SHP77 (cell line): Measurements from ENCODE around the gene RALGAPA1.
A peak's percentile ranks its signal among the peaks of the same experiment; 100 is the strongest.
"Not testable (repeated sequence)": the region's sequence is repeated elsewhere in the genome, so short reads cannot be mapped to it uniquely, and the experiment has no call there.

ENCODE experiments used
- DNase-seq, 2 experiments: peaks; one replicate each; lab custom pipeline; 2025; lab: John Stamatoyannopoulos, UW

The RALGAPA1 gene

GRCh38 chr14:35821564-35822411 lies 12.7 kb upstream of the RALGAPA1 start:
- DNase-seq: peak; percentile 38 to 57

DNA sequence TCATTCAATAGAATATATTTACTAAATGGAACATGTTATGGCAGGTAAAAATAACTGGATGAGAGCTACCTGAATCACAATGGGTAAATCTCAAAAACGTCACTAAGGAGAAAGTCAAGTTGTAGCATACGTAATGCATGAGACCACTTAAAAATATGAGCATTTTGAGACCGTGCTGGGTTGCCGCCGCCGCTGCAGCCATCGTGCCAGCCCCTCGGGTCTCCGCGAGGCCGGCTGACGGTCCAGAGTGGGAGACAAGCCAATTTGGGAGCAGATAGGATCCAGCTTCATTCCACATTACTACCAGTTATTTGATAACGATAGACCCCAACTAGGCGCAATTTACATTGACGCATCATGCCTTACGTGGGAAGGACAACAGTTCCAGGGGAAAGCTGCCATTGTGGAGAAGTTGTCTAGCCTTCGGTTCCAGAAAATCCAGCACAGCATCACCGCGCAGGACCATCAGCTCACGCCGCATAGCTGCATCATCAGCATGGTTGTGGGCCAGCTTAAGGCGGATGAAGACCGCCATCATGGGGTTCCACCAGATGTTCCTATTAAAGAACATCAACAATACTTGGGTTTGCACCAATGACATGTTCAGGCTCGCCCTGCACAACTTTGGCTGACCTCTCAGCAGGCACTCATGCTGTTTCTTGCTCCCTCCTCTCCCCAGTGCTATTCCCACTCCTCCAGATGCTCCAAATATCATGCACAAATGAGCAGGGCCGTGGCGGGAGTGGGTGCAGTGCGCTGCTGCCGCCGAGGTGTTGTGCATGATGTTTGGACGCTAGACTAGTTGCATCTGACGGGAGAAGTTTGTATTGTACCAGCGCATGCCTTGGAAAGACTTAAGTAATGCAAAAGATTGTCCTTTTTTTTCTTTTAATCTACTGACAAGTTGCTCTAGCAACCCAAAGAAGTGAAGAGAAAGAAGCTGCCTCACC lies 10.8 kb upstream of the RALGAPA1 start:
- no peak for DNase-seq

DNA sequence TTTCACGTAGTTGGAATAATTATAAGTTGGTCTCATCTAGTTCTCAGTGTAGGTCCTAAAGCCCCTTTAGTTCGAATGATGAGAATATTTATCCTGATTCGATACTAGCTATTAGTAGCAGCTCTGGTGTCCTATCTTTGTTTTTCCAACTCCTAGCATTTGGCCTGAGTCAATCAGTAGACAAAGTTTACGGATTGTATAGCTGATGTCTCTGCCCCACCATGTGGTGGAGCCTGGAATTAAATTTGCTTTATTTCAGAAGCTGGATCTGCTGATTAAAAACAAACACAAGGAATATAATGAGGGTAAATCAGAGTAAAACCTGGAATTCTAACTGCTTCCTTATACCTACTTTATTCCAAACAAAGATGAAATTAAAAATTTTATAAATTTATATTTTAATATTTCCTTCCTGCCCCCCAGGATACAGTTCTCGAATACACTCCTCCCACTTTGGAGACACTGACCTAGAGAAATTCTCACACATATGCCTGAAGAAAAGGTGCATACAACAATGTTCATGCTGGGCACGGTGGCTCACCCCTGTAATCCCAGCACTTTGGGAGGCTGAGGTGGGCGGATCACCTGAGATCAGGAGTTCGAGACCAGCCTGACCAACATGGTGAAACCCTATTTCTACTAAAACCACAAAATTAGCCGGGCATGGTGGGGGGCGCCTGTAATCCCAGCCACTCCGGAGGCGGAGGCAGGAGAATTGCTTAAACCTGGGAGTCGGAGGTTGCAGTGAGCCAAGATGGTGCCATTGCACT lies 9.4 kb upstream of the RALGAPA1 start:
- peak; percentile 26 to 33 for DNase-seq

GRCh38 chr14:35814371-35815005 lies 5.4 kb upstream of the RALGAPA1 start:
- peak; percentile 79 to 81 for DNase-seq

GRCh38 chr14:35810963-35811362 lies 1.9 kb upstream of the RALGAPA1 start:
- DNase-seq: no peak

- no peak for DNase-seq
Measured at GRCh38 chr14:35809597-35809996, 502 bp upstream of the RALGAPA1 start.

DNA sequence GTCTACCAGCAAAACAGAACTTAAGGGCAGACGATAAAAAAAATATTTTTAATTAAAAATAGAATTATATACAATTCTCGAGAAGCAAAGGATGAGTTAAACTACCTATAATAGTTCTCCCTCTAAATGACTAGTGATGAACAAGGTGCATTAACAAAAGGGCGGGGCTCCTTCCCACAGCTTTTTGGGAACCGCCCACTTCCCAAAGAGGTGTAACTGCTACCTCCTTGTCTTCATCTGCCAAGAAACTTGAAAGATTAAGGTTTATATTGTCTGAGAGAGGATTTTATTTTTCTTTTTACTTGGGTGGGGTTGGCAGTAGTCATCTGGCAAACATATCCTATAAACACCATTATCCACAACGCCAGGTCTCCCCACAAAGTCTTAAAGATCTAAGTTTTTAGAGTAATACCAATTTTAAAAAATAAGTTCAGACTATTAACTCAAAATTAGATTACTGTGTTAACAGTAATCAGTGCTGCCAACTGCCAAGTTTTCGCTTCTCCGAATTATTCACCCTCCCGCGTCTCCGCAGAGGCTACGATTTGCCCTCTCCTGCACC lies 938 bp downstream of the RALGAPA1 start:
- DNase-seq: peak in 1 of 2 experiments; percentile 17

- DNase-seq: no peak
Measured at GRCh38 chr14:35807131-35807961, 1.7 kb downstream of the RALGAPA1 start.

DNA sequence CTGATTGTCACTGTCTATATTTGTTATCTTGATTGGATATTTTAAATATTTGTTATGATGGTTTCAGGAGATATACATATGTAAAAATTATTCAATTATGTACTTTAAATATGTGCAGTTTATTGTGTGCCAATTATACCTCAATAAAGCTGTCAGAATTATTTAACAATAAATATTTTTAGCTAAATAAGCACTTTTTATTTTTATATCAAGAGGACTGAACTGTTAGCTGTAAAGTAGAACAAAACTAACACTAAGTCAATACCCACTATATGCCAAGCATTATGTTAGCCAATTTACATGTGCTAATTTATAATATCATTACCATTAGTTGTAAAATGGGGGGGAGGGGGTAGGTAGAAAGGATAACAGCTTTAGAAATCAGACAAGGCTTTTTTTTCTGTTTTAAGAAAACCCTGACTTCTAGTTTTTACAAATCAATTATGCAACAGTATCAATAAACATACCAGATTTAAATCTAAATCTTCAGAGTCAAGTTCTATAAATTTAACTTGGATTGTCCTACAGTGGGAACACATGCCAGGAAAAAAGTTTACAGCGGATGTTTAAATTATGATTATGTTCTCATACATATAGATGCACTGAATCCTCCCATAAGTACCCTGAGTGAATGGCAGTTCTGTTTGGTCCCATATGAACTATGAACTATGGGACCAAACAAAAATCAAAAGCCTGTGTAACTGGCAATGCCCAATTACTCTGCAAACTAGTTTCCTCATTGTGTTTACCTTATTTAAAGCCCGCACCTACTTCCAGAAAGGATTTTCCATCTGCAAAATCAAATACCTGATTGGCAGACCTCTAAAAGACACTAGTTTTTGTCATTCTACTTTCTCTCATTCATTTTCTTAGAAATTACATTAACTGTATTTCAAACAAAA lies 2.8 kb downstream of the RALGAPA1 start:
- no peak for DNase-seq

DNA sequence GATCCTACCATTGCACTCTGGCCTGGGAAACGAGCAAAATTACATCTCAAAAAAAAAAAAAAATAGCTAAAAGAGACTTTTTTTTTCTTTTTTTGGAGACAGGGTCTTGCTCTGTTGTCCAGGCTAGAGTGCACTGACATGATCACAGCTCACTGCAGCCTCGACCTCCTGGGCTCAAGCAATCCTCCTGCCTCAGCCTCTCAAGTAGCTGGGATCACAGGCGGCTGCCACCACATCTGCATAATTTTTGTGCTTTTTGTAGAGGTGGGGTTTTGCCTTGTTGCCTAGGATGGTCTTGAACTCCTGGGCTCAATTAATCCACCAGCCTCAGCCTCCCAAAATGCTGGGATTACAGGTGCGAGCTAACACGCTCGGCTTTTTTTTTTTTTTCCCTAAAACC lies 11.3 kb downstream of the RALGAPA1 start:
- DNase-seq: no peak

- no peak for DNase-seq
Measured at GRCh38 chr14:35789651-35790050, 19.4 kb downstream of the RALGAPA1 start.

DNA sequence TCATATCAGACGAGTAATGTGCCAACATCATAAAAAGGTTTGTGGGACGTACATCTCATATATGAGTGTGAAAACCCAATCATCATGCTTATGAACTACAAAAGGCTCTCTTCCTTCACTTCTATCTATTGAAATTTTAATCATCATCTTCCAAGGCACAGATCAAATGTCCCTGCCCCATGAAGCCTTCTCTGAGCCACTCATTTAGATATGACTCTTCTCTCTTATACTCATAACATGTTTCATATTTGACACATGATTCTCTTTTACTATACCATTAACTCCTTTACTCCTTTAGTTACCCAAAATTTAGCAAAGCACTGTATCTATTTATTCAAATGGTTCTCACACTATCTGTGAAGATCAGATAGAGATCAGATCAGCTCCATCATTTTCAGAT lies 22.2 kb downstream of the RALGAPA1 start:
- no peak for DNase-seq

GRCh38 chr14:35783699-35784098 lies 25.4 kb downstream of the RALGAPA1 start:
- DNase-seq: no peak

DNA sequence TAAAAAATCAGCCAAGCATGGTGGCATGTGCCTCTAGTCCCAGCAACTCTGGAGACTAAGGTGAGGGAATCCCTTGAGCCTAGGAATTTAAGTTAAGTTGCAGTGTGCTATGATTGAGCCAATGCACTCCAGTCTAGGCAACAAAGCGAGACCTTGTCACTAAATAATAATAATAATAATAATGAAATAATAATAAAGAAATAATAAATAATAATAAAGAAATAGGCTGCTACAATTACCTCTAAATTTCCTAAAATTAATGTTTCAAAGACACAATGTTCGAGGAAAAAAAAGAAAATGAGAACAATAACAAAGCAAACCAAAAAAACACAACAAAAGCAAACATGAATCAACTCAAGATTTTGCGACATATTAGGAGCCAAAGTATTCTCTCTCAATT lies 29.7 kb downstream of the RALGAPA1 start:
- DNase-seq: no peak

- not testable (repeated sequence) for DNase-seq
Measured at GRCh38 chr14:35777550-35777949, 31.5 kb downstream of the RALGAPA1 start.

GRCh38 chr14:35776823-35777222 lies 32.3 kb downstream of the RALGAPA1 start:
- DNase-seq: no peak

DNA sequence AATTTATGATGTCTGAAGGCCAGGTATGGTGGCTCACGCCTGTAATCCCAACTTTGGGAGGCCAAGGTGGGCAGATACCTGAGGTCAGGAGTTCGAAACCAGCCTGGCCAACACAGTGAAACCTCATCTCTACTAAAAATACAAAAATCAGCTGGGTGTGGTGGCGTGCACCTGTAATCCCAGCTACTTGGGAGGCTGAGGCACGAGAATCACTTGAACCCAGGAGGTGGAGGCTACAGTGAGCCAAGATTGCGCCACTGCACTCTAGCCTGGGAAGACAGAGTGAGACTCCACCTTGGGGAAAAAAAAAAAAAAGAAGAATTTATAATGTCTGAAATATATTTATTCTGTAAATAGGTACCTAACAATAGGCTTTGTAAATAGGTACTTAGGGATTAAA lies 33.0 kb downstream of the RALGAPA1 start:
- not testable (repeated sequence) for DNase-seq

DNA sequence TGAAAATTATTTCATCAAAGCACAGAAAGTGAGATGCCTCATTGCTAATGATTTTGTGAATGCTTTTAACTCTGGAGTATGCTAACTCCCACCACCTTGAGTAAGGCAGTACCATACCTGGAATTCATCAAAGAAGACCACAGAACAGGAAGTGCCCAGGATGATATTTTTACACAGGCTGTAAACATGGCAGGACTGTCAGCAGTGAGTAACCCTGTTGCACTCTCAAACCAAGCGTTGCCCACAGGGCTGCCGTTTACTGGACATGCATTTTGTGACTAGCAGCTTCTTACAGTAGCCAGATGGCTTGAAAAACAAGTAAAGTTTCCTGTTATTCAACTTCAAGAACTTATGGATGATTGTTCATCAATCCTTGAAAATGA lies 42.4 kb downstream of the RALGAPA1 start:
- DNase-seq: no peak

DNA sequence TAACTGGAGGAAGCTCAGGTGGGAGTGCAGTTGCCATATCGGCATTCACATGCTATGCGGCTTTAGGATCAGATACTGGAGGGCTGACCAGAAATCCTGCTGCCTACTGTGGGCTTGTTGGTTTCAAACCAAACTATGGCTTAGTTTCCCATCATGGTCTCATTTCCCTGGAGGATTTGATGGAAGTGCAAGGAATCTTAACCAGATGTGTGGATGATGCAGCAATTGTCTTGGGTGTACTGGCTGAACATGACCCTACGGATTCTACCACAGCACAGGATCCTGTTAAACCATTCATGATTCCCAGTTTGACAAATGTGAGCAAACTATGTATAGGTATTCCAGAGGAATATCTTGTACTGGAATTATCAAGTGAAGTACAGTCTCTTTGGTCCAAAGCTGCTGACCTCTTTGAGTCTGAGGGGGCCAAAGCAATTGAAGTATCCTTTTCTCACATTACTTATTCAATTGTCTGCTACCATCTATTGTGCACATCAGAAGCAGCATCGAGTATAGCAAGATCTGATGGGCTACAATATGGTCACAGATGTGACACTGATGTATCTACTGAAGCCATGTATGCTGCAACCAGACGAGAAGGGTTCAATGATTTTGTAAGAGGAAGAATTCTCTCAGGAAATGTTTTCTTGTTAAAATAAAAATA lies 42.9 kb downstream of the RALGAPA1 start:
- DNase-seq: no peak
